Ammon's horn (tissue), 1 donor: Measurements from ENCODE around the gene C12orf75.
A peak's percentile ranks its signal among the peaks of the same experiment; 100 is the strongest.
"Not testable (repeated sequence)": the region's sequence is repeated elsewhere in the genome, so short reads cannot be mapped to it uniquely, and the experiment has no call there.

ENCODE experiments used
- DNase-seq: peaks from one replicate; pipeline ENCODE4 v3.0.0-alpha.2; 2016; ENCODE audit warnings: low spot score

The C12orf75 gene

DNA sequence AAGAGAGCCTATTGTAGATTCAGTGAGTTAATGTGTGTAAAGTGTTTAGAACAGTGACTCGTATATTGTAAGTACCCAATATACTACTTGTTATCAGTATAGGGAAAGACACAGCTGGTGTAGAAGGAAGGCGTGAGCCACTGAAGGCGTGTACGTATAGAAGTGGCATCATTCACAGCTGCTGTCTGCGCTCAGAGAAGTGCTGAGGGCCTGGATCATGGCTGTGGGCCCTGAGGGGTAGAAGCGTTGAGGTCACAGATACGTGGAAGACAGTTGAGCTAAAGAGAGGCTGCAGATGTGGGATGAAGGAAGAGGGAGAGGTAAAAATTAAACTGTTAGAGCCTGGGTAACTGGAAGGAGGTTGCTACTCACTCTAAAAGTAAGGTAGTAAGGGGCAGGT is 5.9 kb downstream of the C12orf75 start:
- DNase-seq = no peak

- DNase-seq = no peak
Observed at GRCh38 chr12:105337391-105337790, 6.9 kb downstream of the C12orf75 start.

DNA sequence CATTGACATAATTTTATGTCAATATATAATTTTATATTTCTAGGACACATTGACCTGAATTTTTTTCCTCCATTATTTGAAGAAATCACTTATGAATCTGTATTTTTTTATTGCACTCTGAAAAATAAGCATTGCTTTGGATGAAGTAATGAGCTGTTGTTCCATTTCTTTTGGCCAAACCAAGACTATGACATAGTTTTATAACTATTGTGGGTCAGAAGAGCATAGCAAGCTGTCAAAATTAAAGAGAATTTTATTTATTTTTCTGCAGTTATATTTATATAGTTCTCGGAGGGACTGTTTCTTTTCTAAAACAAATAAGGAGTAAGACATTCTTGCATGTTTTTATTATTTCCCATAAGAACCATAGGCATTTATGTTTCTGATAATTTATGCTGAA is 8.5 kb downstream of the C12orf75 start:
- DNase-seq = no peak

DNA sequence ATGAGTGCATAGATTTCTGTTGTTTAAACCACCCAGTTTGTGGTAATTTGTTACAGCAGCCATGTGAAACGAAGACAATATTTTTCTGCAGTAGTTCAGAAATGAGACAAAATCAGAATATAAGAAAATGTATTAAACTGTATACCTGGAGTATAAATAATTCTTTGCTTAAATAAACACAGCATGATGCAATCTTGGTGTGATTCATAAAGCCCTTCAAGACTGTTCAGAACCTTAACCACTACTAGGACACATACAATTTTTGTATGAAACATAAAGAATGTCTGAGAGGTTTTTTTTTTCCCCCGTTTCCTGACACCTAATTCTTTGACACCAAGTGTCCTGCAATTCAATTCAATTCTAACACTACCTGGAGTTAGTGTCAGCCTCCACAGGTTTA is 10.5 kb downstream of the C12orf75 start:
- DNase-seq = no peak

GRCh38 chr12:105341620-105342019 is 11.1 kb downstream of the C12orf75 start:
- not testable (repeated sequence) for DNase-seq

DNA sequence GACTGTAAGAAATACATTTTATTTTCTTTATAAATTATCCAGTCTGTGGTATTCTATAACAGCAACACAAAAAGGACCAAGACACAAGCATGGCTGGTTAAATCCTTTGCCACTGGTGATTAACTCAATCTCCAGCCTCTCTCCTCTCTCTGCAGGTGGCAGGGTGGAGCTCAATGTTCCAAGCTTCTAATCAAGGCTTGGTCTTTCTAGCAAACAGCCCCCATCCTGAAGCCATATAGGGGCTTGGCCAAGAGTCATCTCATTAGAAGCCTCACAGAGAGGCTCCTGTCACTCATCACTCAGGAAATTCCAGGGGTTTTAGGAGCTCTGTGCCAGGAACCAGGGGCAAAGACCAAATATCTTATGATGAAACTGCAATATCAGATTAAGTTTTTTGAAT is 12.0 kb downstream of the C12orf75 start:
- no peak for DNase-seq

GRCh38 chr12:105343836-105344235 is 13.3 kb downstream of the C12orf75 start:
- no peak for DNase-seq

- no peak for DNase-seq
Observed at GRCh38 chr12:105347499-105347898, 17.0 kb downstream of the C12orf75 start.

GRCh38 chr12:105348142-105348541 is 17.7 kb downstream of the C12orf75 start:
- no peak for DNase-seq

GRCh38 chr12:105348561-105348960 is 18.1 kb downstream of the C12orf75 start:
- no peak for DNase-seq

GRCh38 chr12:105349138-105349537 is 18.6 kb downstream of the C12orf75 start:
- no peak for DNase-seq

DNA sequence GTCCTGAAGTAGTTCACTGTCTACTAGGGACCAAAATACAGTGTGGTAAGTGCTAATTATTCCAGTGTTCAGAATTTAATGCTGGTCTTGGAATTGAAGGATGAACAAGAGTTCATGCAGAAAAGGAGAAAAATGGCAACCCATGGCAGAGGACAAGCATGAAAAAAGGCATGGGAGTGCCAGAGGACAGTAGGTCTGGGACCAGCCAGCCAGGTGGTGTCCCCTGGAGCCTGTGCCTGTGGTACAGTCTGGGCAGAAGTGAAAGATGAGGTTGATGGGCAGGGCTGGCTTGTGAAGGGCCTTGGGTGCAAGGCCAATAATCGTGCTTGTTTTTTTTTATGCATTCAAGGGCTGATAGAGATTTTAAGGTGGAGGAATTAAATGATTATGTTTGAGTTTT is 21.0 kb downstream of the C12orf75 start:
- no peak for DNase-seq

DNA sequence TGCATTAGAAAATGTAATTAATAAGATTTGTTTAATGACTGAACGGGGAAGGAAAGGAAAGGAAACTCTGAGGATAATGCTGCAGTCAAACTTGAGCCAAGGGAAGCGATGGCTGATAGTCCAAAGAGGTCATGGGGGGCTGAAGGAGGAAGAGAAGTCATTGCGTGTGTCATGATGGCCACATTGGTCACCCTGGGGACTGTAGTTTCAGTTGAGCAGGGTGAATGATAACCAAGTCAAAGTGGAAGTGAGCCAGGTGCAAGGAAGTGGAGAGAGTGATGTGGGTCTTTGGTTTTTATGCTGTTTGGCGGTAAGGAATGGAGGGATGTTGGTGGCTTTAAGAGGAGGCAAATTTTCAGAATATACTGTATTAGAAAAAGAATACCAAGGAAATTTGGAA is 21.6 kb downstream of the C12orf75 start:
- no peak for DNase-seq

- no peak for DNase-seq
Observed at GRCh38 chr12:105352940-105353635, 22.6 kb downstream of the C12orf75 start.

- DNase-seq = no peak
Observed at GRCh38 chr12:105355752-105356151, 25.3 kb downstream of the C12orf75 start.

DNA sequence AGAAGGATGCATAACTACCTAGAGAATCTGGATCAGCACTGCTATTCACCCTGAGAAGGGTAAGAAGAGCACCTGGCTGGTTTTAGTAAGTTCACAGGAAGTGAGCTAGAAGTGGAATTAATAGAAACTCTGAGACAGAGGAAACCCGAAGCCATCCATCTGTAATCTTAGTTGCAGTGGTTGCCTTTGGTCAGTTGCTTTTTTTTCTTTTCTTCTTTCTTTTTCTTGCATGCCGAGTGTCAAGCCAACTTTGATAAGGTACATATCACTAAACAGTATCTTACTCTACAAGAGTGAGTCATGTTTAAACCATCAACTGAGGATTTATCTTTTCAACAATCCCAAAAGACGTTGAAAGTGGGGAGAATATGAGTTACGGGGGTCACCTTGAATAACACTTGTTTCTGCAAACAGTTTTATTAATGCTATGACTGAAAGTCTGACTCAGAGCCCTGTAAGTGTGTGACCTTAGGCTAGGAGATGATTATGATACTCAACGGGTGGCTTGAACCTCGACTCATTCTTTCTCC is 26.7 kb downstream of the C12orf75 start:
- DNase-seq = no peak

- peak; percentile 77 for DNase-seq
Observed at GRCh38 chr12:105358789-105359188, 28.3 kb downstream of the C12orf75 start.

- no peak for DNase-seq
Observed at GRCh38 chr12:105359856-105360255, 29.4 kb downstream of the C12orf75 start.

DNA sequence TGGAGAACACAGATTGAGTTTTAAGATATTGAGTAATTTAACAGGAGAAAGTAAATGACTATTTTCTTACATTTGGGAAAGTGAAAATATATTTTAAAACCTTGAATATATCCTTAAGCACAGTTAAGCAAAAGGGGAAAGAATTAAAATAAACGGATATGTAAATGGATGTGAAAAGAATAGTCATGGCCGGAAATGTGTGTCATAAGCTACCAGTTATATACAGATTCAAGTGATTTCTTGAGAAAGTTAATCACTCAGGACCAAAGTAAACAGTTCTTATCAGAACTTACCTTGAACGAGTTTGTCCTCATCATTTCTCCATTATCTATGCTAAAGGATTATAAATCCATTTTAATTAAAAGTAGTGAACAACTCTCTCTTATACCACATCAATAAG is 33.4 kb downstream of the C12orf75 start:
- no peak for DNase-seq

DNA sequence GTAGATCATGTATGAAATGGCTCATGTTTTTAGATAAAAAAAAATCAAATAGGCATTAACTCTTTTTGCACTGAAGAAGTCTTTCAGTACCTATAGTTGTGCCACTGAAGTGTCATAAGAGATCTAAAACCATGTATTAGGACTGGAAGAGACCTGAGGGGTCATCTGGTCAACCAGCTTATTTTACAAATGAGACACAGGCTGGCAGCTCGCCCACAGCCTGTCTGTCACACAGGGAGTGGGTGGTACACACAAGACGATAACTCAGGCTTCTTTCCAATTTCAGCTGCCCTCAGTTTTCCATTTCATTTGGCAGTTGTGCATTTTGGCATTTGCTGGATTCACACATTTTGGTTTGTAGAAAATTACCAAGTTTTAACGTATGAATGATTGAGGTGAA is 34.7 kb downstream of the C12orf75 start:
- no peak for DNase-seq

GRCh38 chr12:105368047-105368646 is 37.7 kb downstream of the C12orf75 start:
- no peak for DNase-seq

DNA sequence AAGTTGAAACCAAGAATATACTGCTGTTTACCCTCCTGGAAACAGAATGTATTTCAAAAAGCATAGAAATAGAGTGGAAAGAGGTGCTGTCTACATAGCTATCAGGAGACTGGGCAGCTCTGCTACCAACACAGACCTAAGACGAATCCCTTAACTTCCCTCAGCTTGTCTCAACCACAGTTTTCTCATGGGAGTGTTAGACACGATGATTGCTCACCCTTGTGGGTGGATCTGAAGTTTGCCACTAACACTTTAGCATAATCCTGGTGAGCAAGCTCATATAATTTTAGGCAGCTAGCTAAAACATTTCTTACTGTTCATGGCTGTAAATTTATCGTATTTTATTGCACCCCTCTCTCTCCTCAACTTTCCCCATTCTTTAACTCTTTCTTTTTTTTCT is 38.5 kb downstream of the C12orf75 start:
- DNase-seq = peak; percentile 20

GRCh38 chr12:105374303-105374702 is 43.8 kb downstream of the C12orf75 start:
- no peak for DNase-seq

DNA sequence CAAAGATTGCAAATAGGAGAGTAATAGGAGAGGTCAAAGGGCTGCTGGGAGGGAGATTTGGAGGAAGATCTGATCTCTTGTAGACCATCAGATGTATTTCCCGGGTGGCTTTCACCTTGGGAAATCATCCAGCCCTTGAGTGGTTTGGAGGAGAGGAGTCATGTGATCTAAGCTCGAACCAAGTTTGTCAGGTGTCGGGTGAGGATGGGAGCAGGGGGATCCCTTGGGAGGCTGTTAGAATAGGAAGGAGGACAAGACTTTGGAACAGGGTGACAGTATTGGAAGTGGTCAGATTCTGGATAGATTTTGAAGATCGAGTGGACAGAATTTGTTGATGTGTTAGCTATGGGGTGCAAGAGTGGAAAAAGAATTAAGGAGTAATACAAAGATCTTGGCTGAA is 46.6 kb downstream of the C12orf75 start:
- DNase-seq = no peak
